T-helper 22 cell (primary cell): ENCODE results near the gene OR8D4.
"Not testable (repeated sequence)": the region's sequence is repeated elsewhere in the genome, so short reads cannot be mapped to it uniquely, and the experiment has no call there.

Experiments
- DNase-seq: peaks from one replicate; pipeline ENCODE4 v3.0.0-alpha.2; 2020; ENCODE audit warnings: low read depth

OR8D4 gene

GRCh38 chr11:123901867-123902266, at the start of gene OR8D4:
OR8D4 (plus strand) TSS chr11:123902167; CDS start chr11:123906432, 4,265 bp downstream.
- no peak for DNase-seq

GRCh38 chr11:123852321-123852720, 49.6 kb upstream of the OR8D4 start:
- no peak for DNase-seq

GRCh38 chr11:123853038-123853437, 48.9 kb upstream of the OR8D4 start:
- no peak for DNase-seq

- no peak for DNase-seq
Observed at GRCh38 chr11:123856444-123856843, 45.5 kb upstream of the OR8D4 start.

- no peak for DNase-seq
Observed at GRCh38 chr11:123859731-123860130, 42.2 kb upstream of the OR8D4 start.

GRCh38 chr11:123865293-123865692, 36.7 kb upstream of the OR8D4 start:
- DNase-seq = not testable (repeated sequence)

GRCh38 chr11:123867795-123868194, 34.2 kb upstream of the OR8D4 start:
- DNase-seq = not testable (repeated sequence)

- no peak for DNase-seq
Observed at GRCh38 chr11:123880912-123881311, 21.1 kb upstream of the OR8D4 start.

- DNase-seq = no peak
Observed at GRCh38 chr11:123885570-123885969, 16.4 kb upstream of the OR8D4 start, which contains the start of gene TMEM225. TMEM225 (minus strand) TSS chr11:123885670; CDS start chr11:123885425, 245 bp downstream.

GRCh38 chr11:123892031-123892430, 9.9 kb upstream of the OR8D4 start:
- no peak for DNase-seq

GRCh38 chr11:123899792-123900191, 2.2 kb upstream of the OR8D4 start:
- DNase-seq = no peak

- DNase-seq = no peak
Observed at GRCh38 chr11:123903932-123904331, 2.0 kb downstream of the OR8D4 start.

GRCh38 chr11:123904932-123905331, 3.0 kb downstream of the OR8D4 start:
- no peak for DNase-seq

- no peak for DNase-seq
Observed at GRCh38 chr11:123905826-123906225, 3.9 kb downstream of the OR8D4 start.

- DNase-seq = no peak
Observed at GRCh38 chr11:123920943-123921342, 19.0 kb downstream of the OR8D4 start.

GRCh38 chr11:123924027-123924426, 22.1 kb downstream of the OR8D4 start:
- no peak for DNase-seq

GRCh38 chr11:123939317-123939716, 37.4 kb downstream of the OR8D4 start, which contains the start of gene OR4D5:
OR4D5 (plus strand) TSS chr11:123939617; CDS start chr11:123939617, 0 bp downstream.
- no peak for DNase-seq

GRCh38 chr11:123942413-123942812, 40.4 kb downstream of the OR8D4 start:
- no peak for DNase-seq

- DNase-seq = no peak
Observed at GRCh38 chr11:123943738-123944137, 41.8 kb downstream of the OR8D4 start, which contains the start of gene OR6T1. OR6T1 (minus strand) TSS chr11:123943838; CDS start chr11:123943838, 0 bp downstream.

GRCh38 chr11:123945132-123945531, 43.2 kb downstream of the OR8D4 start:
- no peak for DNase-seq

GRCh38 chr11:123956752-123957151, 54.8 kb downstream of the OR8D4 start:
- no peak for DNase-seq
